GM12878 (cell line): Measurements from ENCODE around the gene BSN.

ENCODE experiments used
- CTCF ChIP-seq, 3 experiments: IDR thresholded peaks in 2 of 3; conservative IDR thresholded peaks in 1 of 3; 2 replicates each; pipeline ENCODE4 v1.5.1; 2011; ENCODE audit warnings: low read depth in 3 of 3, low read length in 3 of 3, mild to moderate bottlenecking in 3 of 3, control low read depth in 2 of 3, moderate library complexity in 2 of 3, inconsistent platforms in 1 of 3, mixed read lengths in 1 of 3; ENCODE audit not compliant: control insufficient read depth in 2 of 3, insufficient read depth in 1 of 3; ENCODE audit errors: extremely low read depth in 1 of 3
- JUND ChIP-seq: IDR thresholded peaks from 2 replicates; pipeline ENCODE4 v1.6.1; 2012; ENCODE audit warnings: low read depth, mild to moderate bottlenecking, low read length, improper control_type of control experiment, moderate library complexity

- TF ChIP-seq CTCF (IDR thresholded peaks at IDR 0.05 in 2 of 3, conservative IDR thresholded peaks at IDR 0.05 in 1 of 3; ENCODE audit: control insufficient read depth in 2 of 3, extremely low read depth in 1 of 3, insufficient read depth in 1 of 3, low read depth in 3 of 3, low read length in 3 of 3) (no peak), JUND (no peak)
Observed at GRCh38 chr3:49655731-49656285, 101.5 kb downstream of the BSN start.
